OCI-LY1 (cell line): ENCODE results near the gene CBL.

Experiments used
- CTCF ChIP-seq: fragments of 200-600 bp; sonication (generic), shearing (Covaris generic); IDR thresholded peaks from 2 replicates; pipeline ENCODE4 v1.5.1; 2017; ENCODE audit warnings: mild to moderate bottlenecking, antibody characterized with exemption, low read length, moderate library complexity, mixed read lengths
- EZH2 ChIP-seq: fragments of 200-600 bp; sonication (generic), shearing (Covaris generic); IDR thresholded peaks from 2 replicates; pipeline ENCODE4 v1.8.0; 2017; ENCODE audit warnings: borderline replicate concordance, mixed run types, mild to moderate bottlenecking, antibody characterized with exemption, low read length, moderate library complexity, mixed read lengths

DNA sequence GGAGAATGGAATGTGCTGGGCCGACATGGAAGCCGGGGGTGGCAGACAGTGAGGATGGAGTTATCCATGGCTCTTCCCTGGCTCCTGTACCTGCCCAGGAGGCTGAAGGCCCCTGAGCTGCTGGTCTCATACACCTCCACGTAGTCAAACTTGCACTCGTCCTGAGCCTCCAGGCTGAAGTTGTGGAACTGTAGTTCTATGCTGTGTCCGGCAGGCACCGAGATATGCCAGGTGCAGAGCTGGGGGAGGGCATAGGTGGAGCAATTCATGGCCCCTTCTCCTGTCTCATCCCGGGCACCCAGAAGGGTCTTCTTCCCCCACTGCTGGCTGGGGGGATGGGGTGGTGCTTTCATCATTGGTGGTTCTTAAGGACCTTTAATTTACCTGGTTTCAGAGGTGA, 137.6 kb downstream of the CBL start:
- TF ChIP-seq CTCF (no peak), EZH2 (no peak)
